ENCODE data around the gene SLC25A13. TPM values are rescaled to one million over a fixed set of nuclear protein-coding genes. Genes with fewer than 3 reads are reported as not detected.
A peak's percentile ranks its signal among the peaks of the same experiment; 100 is the strongest.

Gene SLC25A13
- total RNA-seq, 4 donors from 2014 or later: 9.2 to 30.8 (median 13.6) TPM

GRCh38 chr7:96241855-96242254 lies 80.0 kb downstream of the SLC25A13 start:
- ATAC-seq: no peak
- intact Hi-C loops (cut with DNase I; ENCODE audit: low total_unique reads) (no loop called here), in situ Hi-C loops (cut with MboI; ENCODE audit: low sequenced_read_pairs in 4 of 4) (no loop called here)
- no peaks in the 10 kb centered on the region for H3K36me3 ChIP-seq
- TF ChIP-seq, protein P1, sequence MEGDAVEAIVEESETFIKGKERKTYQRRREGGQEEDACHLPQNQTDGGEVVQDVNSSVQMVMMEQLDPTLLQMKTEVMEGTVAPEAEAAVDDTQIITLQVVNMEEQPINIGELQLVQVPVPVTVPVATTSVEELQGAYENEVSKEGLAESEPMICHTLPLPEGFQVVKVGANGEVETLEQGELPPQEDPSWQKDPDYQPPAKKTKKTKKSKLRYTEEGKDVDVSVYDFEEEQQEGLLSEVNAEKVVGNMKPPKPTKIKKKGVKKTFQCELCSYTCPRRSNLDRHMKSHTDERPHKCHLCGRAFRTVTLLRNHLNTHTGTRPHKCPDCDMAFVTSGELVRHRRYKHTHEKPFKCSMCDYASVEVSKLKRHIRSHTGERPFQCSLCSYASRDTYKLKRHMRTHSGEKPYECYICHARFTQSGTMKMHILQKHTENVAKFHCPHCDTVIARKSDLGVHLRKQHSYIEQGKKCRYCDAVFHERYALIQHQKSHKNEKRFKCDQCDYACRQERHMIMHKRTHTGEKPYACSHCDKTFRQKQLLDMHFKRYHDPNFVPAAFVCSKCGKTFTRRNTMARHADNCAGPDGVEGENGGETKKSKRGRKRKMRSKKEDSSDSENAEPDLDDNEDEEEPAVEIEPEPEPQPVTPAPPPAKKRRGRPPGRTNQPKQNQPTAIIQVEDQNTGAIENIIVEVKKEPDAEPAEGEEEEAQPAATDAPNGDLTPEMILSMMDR (IDR thresholded peaks at IDR 0.05 in 4 of 5, conservative IDR thresholded peaks at IDR 0.05 in 1 of 5): no peak
- TF ChIP-seq POLR2A (IDR thresholded peaks at IDR 0.05): no peak
- peaks cover 30 to 32% of the 10 kb centered on the region in 2 donors for H3K4me1 ChIP-seq
- H3K9me3 ChIP-seq: no peaks in the 10 kb centered on the region
- no peak for DNase-seq
- no peak overlapping the region for H3K27ac ChIP-seq
- H3K4me3 ChIP-seq: no peak overlapping the region
- H3K27me3 ChIP-seq: no peaks in the 10 kb centered on the region

- in situ Hi-C loops (cut with MboI; ENCODE audit: low sequenced_read_pairs in 4 of 4) (no loop called here), intact Hi-C loops (cut with DNase I; ENCODE audit: low total_unique reads) (loop anchor here (5.0 kb wide), 1 partner anchor 73 kb away; no protein-coding TSS in a partner anchor)
- Histone ChIP-seq H3K9me3 (no peaks in the 10 kb centered on the region), H3K27ac (no peak overlapping the region), H3K4me3 (no peak overlapping the region), H3K36me3 (no peaks in the 10 kb centered on the region), H3K27me3 (no peaks in the 10 kb centered on the region), H3K4me1 (peaks cover 17 to 30% of the 10 kb centered on the region in 2 donors)
- DNase-seq: no peak
- TF ChIP-seq, protein P1 (IDR thresholded peaks at IDR 0.05 in 4 of 5, conservative IDR thresholded peaks at IDR 0.05 in 1 of 5): no peak
- no peak for TF ChIP-seq POLR2A (IDR thresholded peaks at IDR 0.05)
- ATAC-seq: no peak
Measured at GRCh38 chr7:96238976-96239766, 82.7 kb downstream of the SLC25A13 start.

DNA sequence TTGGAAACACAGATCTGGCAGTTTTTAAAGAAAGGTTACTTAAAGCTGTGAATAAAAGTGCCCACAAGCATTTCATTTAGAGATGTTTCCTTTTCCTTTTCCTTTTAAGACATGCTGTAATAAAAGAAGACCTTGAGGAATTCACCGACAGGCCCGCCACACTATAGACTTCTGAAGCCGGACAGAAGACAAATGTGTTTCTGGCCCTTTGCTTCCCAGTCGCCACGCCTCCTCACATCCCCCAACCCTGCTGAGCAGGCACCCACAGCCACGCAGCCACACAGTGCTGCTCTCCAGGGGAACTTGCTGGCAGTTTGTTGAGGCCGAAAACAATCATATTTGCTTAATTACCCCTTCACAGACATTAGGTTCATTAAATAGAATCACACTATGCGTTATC lies 83.4 kb downstream of the SLC25A13 start:
- H3K9me3 ChIP-seq: no peaks in the 10 kb centered on the region
- TF ChIP-seq POLR2A (IDR thresholded peaks at IDR 0.05): no peak
- TF ChIP-seq, protein P1 (IDR thresholded peaks at IDR 0.05 in 4 of 5, conservative IDR thresholded peaks at IDR 0.05 in 1 of 5): no peak
- peaks cover 13 to 30% of the 10 kb centered on the region in 2 donors for H3K4me1 ChIP-seq
- H3K4me3 ChIP-seq: no peak overlapping the region
- intact Hi-C loops (cut with DNase I; ENCODE audit: low total_unique reads): loop anchor here (5.0 kb wide), 1 partner anchor 74 kb away; no protein-coding TSS in a partner anchor
- DNase-seq (no peak), ATAC-seq (no peak)
- H3K36me3 ChIP-seq: no peaks in the 10 kb centered on the region
- no peak overlapping the region for H3K27ac ChIP-seq
- in situ Hi-C loops (cut with MboI; ENCODE audit: low sequenced_read_pairs in 4 of 4): no loop called here
- H3K27me3 ChIP-seq: no peaks in the 10 kb centered on the region

- no peaks in the 10 kb centered on the region for H3K9me3 ChIP-seq
- in situ Hi-C loops (cut with MboI; ENCODE audit: low sequenced_read_pairs in 4 of 4) (no loop called here), intact Hi-C loops (cut with DNase I; ENCODE audit: low total_unique reads) (loop anchor here (5.0 kb wide), 1 partner anchor 75 kb away; no protein-coding TSS in a partner anchor)
- ATAC-seq (no peak), DNase-seq (no peak)
- H3K4me3 ChIP-seq: no peak overlapping the region
- TF ChIP-seq, protein P1 (IDR thresholded peaks at IDR 0.05 in 4 of 5, conservative IDR thresholded peaks at IDR 0.05 in 1 of 5): no peak
- TF ChIP-seq POLR2A (IDR thresholded peaks at IDR 0.05): no peak
- peak overlapping the region in 2 of 4 donors; percentile 0 to 68 for H3K27ac ChIP-seq
- H3K36me3 ChIP-seq: no peaks in the 10 kb centered on the region
- H3K4me1 ChIP-seq: peaks cover 13 to 30% of the 10 kb centered on the region in 2 donors
- no peaks in the 10 kb centered on the region for H3K27me3 ChIP-seq
Measured at GRCh38 chr7:96237040-96237439, 84.9 kb downstream of the SLC25A13 start.
